ENCODE data around the gene DDC. TPM values are rescaled to one million over a fixed set of nuclear protein-coding genes. Genes with fewer than 3 reads are reported as not detected.
"Not testable (repeated sequence)": the region's sequence is repeated elsewhere in the genome, so short reads cannot be mapped to it uniquely, and the experiment has no call there.

Gene DDC
- total RNA-seq, 4 donors from 2014 or later = not detected

- 85% methylated on average over 5 of the region's 5 CpGs for WGBS
Measured at GRCh38 chr7:50584793-50585408, 19.7 kb upstream of the DDC start.

GRCh38 chr7:50584386-50584785, 19.2 kb upstream of the DDC start:
- Histone ChIP-seq H3K27ac (replicated peaks in 1 of 4) (no peak overlapping the region), H3K4me1 (no peaks in the 10 kb centered on the region), H3K27me3 (no peaks in the 10 kb centered on the region), H3K4me3 (no peak overlapping the region), H3K36me3 (no peaks in the 10 kb centered on the region), H3K9me3 (peaks cover 0 to 13% (median 2%) of the 10 kb centered on the region in 4 donors)
- 67% methylated on average over 4 of the region's 4 CpGs for WGBS
- no peak for TF ChIP-seq EP300 (IDR thresholded peaks at IDR 0.05)
- TF ChIP-seq POLR2A (IDR thresholded peaks at IDR 0.05; ENCODE audit: low read depth) = no peak
- no peak for TF ChIP-seq CTCF (IDR thresholded peaks at IDR 0.05)
- no peak for TF ChIP-seq POLR2AphosphoS5 (IDR thresholded peaks at IDR 0.05)
- intact Hi-C loops (cut with DNase I) = no loop called here
- DNase-seq (ENCODE audit: extremely low spot score) = no peak

More at GRCh38 chr7:50584793-50585408, 19.7 kb upstream of the DDC start:
- H3K27me3 ChIP-seq = no peaks in the 10 kb centered on the region
- no peak for DNase-seq (ENCODE audit: extremely low spot score)
- intact Hi-C loops (cut with DNase I) = no loop called here
- peaks cover 0 to 13% (median 2%) of the 10 kb centered on the region in 4 donors for H3K9me3 ChIP-seq
- no peak overlapping the region for H3K27ac ChIP-seq (replicated peaks in 1 of 4)
- no peak overlapping the region for H3K4me3 ChIP-seq
- H3K36me3 ChIP-seq = no peaks in the 10 kb centered on the region
- H3K4me1 ChIP-seq = no peaks in the 10 kb centered on the region
- TF ChIP-seq CTCF (IDR thresholded peaks at IDR 0.05) (no peak), EP300 (IDR thresholded peaks at IDR 0.05) (no peak), POLR2A (IDR thresholded peaks at IDR 0.05; ENCODE audit: low read depth) (no peak), POLR2AphosphoS5 (IDR thresholded peaks at IDR 0.05) (no peak)

GRCh38 chr7:50583295-50583694, 18.1 kb upstream of the DDC start:
- H3K27me3 ChIP-seq; H3K27ac ChIP-seq (replicated peaks in 1 of 4); H3K36me3 ChIP-seq; H3K4me3 ChIP-seq; intact Hi-C loops (cut with DNase I); DNase-seq (ENCODE audit: extremely low spot score); H3K4me1 ChIP-seq: not testable (repeated sequence)
- 98% methylated on average over 4 of the region's 4 CpGs for WGBS
- peaks cover 0 to 13% (median 2%) of the 10 kb centered on the region in 4 donors for H3K9me3 ChIP-seq

GRCh38 chr7:50582271-50582670, 17.1 kb upstream of the DDC start:
- H3K4me1 ChIP-seq; H3K27me3 ChIP-seq; intact Hi-C loops (cut with DNase I); H3K4me3 ChIP-seq; H3K27ac ChIP-seq (replicated peaks in 1 of 4); DNase-seq (ENCODE audit: extremely low spot score); H3K36me3 ChIP-seq: not testable (repeated sequence)
- WGBS = 97% methylated on average over 4 of the region's 4 CpGs
- H3K9me3 ChIP-seq = peaks cover 0 to 13% (median 2%) of the 10 kb centered on the region in 4 donors

DNA sequence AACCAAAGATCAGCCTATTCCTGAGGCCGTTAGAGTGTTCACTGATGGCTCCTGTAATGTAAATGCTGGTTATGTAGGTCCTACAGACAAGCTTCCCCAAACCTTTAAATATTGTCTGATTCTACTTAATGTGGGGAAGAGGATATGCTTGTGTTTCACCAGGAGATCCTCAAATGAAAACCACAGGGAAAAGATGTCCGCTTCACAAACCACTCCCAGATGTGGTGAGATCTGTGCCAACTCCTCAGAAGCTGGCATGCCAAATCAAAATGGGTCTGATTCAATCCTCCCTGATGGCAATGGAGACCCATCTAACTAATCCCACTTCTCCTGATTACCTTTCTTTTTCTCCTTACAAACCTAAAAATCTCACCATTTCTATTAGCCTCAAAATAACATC, 15.5 kb upstream of the DDC start:
- H3K27ac ChIP-seq (replicated peaks in 1 of 4); H3K4me3 ChIP-seq; H3K36me3 ChIP-seq; H3K4me1 ChIP-seq; intact Hi-C loops (cut with DNase I); H3K27me3 ChIP-seq; DNase-seq (ENCODE audit: extremely low spot score): not testable (repeated sequence)
- 77% methylated on average over 2 of the region's 2 CpGs for WGBS
- peaks cover 0 to 13% (median 2%) of the 10 kb centered on the region in 4 donors for H3K9me3 ChIP-seq

DNA sequence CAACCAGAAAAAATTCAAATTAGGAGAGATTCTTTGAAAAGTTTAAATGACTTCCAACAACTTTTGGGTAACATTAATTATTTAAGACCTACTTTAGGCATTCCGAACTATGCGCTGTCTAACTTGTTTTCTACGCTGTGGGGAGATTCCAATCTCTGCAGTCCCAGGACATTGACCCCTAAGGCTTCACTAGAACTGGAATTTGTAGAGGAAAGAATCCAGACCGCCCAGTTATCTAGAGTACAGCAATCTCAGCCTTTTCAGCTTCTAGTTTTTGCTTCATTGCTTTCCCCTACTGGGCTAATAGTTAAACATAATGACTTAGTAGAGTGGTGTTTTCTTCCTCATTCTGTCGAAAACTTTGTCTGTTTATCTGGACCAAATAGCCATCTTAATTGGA, 14.9 kb upstream of the DDC start:
- Histone ChIP-seq H3K27me3 (no peaks in the 10 kb centered on the region), H3K9me3 (peaks cover 0 to 13% (median 2%) of the 10 kb centered on the region in 4 donors), H3K36me3 (no peaks in the 10 kb centered on the region), H3K27ac (replicated peaks in 1 of 4) (no peak overlapping the region), H3K4me3 (no peak overlapping the region), H3K4me1 (no peaks in the 10 kb centered on the region)
- TF ChIP-seq CTCF (IDR thresholded peaks at IDR 0.05) (no peak), POLR2AphosphoS5 (IDR thresholded peaks at IDR 0.05) (no peak), EP300 (IDR thresholded peaks at IDR 0.05) (no peak), POLR2A (IDR thresholded peaks at IDR 0.05; ENCODE audit: low read depth) (no peak)
- intact Hi-C loops (cut with DNase I) = no loop called here
- 90% methylated on average over 5 of the region's 5 CpGs for WGBS
- no peak for DNase-seq (ENCODE audit: extremely low spot score)

DNA sequence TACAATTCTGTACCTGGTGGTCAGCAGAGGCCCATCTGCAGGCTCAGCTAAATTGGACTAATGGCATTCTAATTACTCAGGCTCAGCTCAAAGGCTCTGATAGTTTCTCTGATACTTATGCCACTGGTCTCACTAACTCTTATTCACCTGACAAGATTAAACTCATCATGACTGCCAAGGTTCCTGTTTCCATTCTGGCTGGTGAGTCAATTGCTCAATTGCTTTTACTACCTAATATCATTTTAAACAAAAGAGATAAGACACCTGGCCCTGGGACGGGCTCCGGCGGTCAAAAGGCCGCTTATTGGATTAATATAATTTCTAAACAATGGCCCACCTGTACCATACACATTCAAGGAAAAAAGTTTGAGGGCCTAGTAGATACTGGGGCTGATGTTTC, 12.9 kb upstream of the DDC start:
- 73% methylated on average over 4 of the region's 4 CpGs for WGBS
- H3K27ac ChIP-seq (replicated peaks in 1 of 4); H3K9me3 ChIP-seq; H3K4me3 ChIP-seq; H3K27me3 ChIP-seq; H3K4me1 ChIP-seq; intact Hi-C loops (cut with DNase I); H3K36me3 ChIP-seq; DNase-seq (ENCODE audit: extremely low spot score): not testable (repeated sequence)

All from esophagus muscularis mucosa (tissue), 4 donors.